ENCODE measurements around the gene RXYLT1.

DNA sequence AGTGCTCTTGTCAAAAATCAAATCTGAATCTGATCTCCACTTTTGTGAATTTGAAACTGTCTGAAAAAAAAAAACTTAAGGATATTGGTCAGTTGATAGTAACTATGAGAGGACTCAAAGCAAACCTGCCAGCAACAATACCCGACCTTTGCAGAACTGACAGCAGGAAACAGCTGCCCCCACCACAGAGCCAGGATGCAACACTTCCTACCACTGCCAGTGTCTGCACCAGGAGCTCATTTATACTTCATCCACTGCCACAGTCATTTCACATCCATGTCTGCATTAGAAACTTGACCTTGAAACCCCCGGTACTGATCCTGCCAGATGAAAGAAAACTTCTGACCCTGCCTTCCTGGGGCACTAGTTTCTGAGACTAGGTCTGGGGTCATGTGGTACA, 27.4 kb upstream of the RXYLT1 start:
- no peak for TF ChIP-seq POLR2AphosphoS5 (IDR thresholded peaks at IDR 0.05; ENCODE audit: borderline replicate concordance, low read depth, low read length)
- TF ChIP-seq EZH2 (IDR thresholded peaks at IDR 0.05) = no peak
- no peak for TF ChIP-seq FOXP2 (optimal IDR thresholded peaks at IDR 0.05; ENCODE audit: control extremely low read depth, extremely low read length, insufficient read depth)
